Eye (tissue), 1 donor: ENCODE results near the gene CRY2.
A peak's percentile ranks its signal among the peaks of the same experiment; 100 is the strongest.
"Not testable (repeated sequence)": the region's sequence is repeated elsewhere in the genome, so short reads cannot be mapped to it uniquely, and the experiment has no call there.

Experiments
- DNase-seq: peaks from one replicate; pipeline ENCODE4 v3.0.0-alpha.2; 2015

CRY2 gene

GRCh38 chr11:45846974-45847910, at the start of gene CRY2:
TSS of gene CRY2 (plus strand) at chr11:45847475. CDS start at chr11:45847491, 16 bp downstream.
- peak; percentile 100 for DNase-seq

GRCh38 chr11:45798793-45799441, 48.4 kb upstream of the CRY2 start:
- no peak for DNase-seq

DNA sequence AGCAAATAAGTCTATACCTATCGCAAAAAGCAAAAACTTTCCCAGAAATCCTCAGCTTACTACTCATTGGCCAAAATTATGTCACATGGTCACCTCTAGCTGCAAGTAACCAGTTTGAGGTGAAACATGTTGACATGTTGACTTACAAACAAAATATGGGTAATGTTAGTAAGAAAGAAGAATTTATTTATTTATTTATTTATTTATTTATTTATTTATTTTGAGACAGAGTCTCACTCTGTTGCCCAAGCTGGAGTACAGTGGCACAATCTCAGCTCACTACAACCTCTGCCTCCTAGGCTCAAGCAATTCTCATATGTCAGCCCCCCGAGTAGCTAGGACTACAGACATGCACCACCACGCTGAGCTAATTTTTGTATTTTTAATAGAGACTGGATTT, 47.7 kb upstream of the CRY2 start:
- no peak for DNase-seq

DNA sequence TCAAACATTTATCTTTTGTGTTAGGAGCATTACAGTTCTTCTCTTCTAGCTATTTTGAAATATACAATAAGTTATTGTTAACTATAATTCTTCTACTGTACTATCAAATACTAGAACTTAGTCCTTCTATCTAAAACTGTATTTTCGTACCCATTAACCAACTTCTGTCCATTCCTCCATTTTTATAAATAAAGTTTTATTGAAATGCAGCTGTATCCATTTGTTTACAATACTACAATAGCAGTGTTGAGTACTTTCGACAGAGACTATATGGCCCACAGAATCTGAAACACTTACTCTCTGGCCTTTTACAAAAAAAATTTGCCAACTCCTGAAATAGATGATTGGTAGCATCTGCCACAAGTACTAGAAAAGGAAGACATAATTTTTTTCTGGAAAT, 47.0 kb upstream of the CRY2 start:
- no peak for DNase-seq

GRCh38 chr11:45801723-45802315, 45.5 kb upstream of the CRY2 start:
- DNase-seq: no peak

GRCh38 chr11:45802531-45803317, 44.6 kb upstream of the CRY2 start:
- no peak for DNase-seq

GRCh38 chr11:45803971-45804760, 43.1 kb upstream of the CRY2 start:
- peak; percentile 78 for DNase-seq

DNA sequence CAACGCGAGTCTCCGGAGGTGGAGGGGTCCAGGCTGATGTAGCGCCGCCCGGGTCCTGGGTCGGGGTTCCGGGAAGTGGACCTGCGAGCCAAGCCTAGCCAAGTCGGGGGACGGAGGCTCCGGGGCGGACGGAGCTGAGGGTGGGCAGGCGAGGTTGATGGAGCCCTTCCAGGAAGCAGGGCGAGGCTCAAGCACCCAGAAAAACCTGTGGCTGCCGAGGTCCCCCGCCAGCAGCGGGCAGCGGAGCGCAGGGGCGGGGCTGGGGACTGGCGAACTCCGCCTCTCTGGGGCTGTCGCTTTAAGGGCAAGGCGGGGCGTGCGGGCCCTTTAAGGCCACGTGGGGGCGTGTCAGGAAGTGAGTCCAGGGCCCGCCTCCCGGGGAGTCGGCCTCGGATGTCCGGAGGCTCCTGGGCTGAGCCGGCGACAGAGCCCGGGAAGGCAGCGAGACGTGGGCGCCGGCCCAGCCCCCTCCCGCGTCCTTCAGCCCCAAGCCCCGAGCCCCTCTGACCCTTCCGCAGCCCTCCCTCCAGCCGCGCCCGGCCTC, 42.4 kb upstream of the CRY2 start, which contains the start of gene SLC35C1:
SLC35C1 (plus strand) TSS at position 389 of the 544 bp plus-strand sequence. CDS start 653 bp downstream, outside the sequence.
- DNase-seq: peak; percentile 98

DNA sequence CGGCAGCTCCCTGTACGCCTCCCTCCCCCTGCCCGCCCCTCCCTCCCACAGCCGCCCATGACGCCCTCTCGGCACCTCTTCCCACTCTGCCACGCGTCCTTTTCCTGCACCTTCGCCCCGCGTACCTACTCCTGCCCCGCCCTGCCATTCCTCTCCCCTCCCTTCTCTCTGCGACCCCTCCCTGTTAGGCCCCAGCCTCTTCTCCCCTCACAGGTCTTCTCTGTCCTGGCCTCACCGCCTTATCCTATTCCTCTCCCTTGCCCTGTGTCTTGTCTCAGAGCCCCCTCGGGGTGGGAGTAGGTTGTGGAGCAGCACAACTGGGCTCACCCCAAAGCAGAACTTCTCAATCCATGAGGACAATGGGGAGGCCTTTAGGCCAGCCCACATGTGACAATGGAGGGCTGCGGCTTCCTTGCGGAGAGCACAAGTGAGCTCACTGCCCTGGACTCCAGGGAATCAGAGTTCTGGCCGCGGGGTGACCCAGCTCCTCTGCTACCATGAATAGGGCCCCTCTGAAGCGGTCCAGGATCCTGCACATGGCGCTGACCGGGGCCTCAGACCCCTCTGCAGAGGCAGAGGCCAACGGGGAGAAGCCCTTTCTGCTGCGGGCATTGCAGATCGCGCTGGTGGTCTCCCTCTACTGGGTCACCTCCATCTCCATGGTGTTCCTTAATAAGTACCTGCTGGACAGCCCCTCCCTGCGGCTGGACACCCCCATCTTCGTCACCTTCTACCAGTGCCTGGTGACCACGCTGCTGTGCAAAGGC, 41.8 kb upstream of the CRY2 start:
- peak; percentile 72 for DNase-seq

DNA sequence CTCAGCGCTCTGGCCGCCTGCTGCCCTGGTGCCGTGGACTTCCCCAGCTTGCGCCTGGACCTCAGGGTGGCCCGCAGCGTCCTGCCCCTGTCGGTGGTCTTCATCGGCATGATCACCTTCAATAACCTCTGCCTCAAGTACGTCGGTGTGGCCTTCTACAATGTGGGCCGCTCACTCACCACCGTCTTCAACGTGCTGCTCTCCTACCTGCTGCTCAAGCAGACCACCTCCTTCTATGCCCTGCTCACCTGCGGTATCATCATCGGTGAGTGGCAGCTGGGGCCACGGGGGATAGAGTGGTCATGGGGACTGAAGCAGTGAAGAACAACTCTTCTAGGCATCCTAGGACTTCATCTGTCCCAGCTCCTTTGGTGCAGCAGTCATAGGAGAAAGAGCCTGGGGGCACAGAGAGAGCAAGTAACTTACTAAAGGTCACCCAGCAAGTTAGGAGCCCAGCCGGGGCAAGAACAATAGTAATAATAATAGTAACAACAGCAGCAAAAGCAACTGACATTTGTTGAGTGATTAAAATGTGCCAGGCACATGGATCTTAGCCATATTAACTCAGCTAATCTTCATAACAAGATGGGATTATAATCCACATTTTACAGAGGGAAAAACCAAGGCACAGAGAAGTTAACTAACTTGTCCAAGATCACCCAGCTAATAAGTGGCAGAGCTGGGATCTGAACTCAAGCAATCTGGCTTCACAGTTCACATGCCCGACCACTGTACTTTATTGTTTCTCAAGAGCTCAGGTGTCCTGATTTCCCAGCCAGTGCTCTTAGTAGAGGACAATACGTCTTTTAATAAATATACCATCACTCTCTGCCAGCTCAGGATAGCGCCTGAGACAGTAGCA, 41.0 kb upstream of the CRY2 start:
- no peak for DNase-seq

GRCh38 chr11:45806937-45807791, 40.1 kb upstream of the CRY2 start:
- no peak for DNase-seq

DNA sequence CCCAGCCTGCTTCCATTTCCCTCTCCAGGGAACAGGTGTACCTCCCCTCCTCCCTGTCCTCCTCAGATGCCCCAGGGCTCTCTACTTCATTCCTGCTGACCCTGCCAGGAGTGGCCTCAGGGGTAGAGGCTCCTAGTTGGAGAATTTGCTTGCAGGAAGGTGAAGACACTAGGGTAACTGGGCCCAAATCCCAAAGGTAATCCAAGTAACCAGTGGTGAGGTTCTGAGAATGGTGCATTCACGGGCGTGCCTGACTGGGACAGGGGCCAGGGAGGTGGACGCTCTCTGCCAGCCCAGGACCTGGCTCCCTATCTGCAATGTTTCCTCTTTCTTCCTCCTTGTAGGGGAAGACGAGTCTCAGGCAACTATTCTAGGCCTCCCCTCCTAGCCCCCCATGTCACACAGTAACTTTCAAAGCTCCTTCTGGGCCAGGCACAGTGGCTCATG, 39.5 kb upstream of the CRY2 start:
- no peak for DNase-seq

GRCh38 chr11:45808427-45808826, 38.8 kb upstream of the CRY2 start:
- not testable (repeated sequence) for DNase-seq

DNA sequence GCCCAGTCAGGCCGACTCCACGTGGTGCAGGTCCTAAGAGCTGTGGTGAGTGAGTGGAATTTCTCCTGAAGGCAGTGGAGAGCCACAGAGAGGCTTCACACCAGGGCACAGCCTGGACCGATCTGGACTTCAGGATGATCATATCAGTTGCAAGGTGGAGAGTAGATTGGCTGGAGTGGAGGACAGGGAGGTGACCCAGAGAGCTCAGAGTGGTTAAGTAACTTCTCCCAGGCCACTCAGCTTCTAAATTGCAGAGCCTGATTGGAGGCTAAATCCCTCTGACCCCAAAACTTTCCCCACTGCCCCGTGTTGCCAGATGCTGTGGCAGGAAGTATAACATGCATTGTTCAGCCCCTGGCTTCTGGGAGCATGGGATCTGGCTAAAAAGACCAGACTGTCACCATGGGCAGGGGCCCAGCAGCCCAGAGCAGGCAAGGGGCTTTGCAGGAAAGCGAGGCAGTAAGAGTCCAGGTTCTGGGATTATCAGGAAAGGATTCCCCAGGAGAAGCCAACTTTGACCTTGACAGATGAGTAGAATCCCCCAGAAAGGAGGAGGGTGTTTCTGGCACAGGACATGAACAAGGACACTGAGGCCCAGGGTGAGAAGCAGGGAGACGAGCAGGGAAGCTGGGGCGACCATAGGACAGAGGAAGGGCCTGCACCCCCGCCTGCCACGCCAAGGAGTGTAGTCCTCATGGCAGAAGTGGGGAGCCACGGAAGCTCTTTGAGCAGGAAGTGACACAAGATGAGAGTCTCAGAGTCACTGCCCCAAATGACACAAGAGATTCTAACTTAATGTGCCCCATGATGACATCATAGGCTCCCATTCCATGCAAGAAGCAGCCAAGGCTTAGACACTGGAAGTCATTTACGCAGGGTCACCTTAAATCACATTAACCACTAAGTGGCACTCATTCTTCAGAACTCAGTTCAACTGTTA, 37.5 kb upstream of the CRY2 start:
- no peak for DNase-seq

DNA sequence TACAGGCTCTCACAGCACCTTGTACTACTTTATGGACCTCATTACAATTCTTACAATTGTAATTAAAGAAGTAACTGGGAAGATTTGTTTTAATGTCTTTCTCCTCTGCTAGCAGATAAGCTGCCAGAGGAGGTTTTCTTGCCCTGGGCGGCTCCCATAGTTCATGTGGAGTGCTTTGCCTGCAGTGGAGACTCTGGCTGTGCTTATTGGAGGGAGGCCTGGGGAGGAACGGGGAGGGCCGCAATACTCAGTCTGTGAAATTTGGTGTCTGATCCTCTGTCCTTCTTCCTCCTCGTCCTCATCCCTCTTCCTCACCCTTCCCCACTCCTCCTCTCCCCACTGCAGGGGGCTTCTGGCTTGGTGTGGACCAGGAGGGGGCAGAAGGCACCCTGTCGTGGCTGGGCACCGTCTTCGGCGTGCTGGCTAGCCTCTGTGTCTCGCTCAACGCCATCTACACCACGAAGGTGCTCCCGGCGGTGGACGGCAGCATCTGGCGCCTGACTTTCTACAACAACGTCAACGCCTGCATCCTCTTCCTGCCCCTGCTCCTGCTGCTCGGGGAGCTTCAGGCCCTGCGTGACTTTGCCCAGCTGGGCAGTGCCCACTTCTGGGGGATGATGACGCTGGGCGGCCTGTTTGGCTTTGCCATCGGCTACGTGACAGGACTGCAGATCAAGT, 36.7 kb upstream of the CRY2 start:
- DNase-seq: no peak

DNA sequence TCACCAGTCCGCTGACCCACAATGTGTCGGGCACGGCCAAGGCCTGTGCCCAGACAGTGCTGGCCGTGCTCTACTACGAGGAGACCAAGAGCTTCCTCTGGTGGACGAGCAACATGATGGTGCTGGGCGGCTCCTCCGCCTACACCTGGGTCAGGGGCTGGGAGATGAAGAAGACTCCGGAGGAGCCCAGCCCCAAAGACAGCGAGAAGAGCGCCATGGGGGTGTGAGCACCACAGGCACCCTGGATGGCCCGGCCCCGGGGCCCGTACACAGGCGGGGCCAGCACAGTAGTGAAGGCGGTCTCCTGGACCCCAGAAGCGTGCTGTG, 36.2 kb upstream of the CRY2 start:
- DNase-seq: no peak
